SK-MEL-5 (cell line): ENCODE measurements around the gene FOXJ1. TPM values are rescaled to one million over a fixed set of nuclear protein-coding genes. Genes with fewer than 3 reads are reported as not detected.

Experiments used
- DNase-seq: peaks from one replicate; pipeline ENCODE4 v3.0.0-alpha.2; 2016; ENCODE audit warnings: low read depth, low spot score
- in situ Hi-C: cut with HindIII; loops from 2 replicates; pipeline ENCODE4 v1.10.0; 2016; ENCODE audit warnings: low sequenced_read_pairs, high pct_unique_total_duplicates, low pct_unique_long_range_greater_than_20kb
- small RNA-seq, 2 experiments: library from RNA; depleted of rRNA; stranded (forward); fragments of <200 nt; gene quantifications; one replicate each; pipeline ENCODE3, GENCODE V24; 2014
- total RNA-seq: library from RNA; depleted of rRNA; stranded (reverse); fragments of >200 nt; shearing (Covaris generic); gene quantifications from 2 replicates; pipeline ENCODE4 v1.2.3, GENCODE V29; 2014; rRNA removed

FOXJ1 gene
- total RNA-seq, 1 experiment from 2014 or later = not detected

DNA sequence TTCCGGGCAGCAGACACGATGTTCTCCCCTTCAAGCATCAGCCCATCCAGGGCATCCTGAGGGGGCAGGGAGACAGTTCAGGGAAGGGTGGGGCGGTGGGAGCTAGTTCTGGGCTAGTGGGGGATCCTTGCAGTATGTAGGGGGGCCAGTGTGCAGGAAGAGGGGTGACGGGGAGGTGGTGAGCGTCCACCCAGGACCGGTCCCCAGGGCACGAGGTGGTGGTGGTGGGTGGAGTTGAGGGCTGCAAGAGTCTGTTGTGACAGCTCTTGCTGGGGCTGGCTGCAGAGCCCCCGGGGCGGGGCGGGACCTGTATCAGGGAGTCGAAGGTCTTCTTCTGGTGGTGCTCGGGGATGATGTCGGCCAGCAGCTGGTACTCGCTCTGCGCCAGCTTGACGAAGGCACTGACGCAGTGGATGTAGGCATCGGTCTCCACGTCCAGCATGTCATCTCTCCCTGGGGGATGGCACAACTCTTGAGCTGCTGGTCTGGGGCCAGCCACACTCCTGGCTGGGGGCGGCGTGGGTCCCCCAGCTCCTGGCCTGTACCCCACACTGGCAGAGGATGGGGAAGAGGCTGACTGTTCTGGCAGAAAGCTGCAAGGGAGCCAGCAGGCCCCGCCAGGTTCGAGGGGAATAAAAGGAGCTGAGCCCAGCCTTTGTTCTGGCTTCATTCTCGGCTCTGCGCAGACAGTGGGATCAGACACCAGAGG is 52.0 kb downstream of the FOXJ1 start:
- no peak for DNase-seq
- in situ Hi-C loops = no loop called here

DNA sequence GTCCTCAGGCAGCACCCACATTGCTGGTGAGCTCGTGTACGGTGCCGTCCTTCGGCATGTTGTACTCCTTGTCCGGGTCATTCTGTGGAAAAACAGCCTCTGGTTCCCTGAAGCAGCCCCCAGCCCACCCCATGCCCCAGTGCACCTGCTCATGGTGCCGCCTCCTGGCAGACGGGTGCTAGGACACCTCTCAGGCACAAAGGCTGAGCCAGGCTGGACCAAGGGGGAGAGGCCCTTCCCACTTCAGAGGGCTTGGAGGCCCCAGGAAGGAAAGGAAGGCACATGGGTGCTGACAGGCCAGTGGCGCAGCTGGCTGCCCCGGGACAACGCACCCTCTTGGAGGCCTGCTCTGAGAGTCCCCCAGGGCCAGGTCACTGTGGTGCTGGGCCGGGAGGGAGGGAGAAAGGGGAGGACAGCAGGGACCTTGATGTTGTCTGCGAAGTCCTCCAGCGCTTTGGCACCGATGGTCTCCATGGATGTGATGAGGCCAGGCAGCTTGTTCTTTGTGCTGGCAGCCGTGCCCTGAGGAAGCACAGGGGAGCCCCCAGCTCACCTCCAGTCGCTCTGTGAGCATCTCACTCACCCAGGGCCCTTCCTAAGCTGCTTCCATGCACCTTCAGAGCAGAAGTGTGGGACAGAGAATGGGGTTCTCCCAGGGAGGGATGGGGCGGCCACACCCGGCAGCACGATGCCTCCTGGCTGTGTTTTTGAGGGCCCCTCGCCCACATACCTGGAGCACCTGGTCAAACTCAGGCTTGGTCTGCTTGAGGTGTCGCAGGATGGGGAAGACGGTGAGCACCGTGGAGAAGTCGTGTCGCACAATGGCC is 52.8 kb downstream of the FOXJ1 start:
- peak; percentile 47 for DNase-seq
- in situ Hi-C loops = no loop called here

GRCh38 chr17:76087531-76087930 is 53.5 kb downstream of the FOXJ1 start:
- no peak for DNase-seq
- in situ Hi-C loops = no loop called here

DNA sequence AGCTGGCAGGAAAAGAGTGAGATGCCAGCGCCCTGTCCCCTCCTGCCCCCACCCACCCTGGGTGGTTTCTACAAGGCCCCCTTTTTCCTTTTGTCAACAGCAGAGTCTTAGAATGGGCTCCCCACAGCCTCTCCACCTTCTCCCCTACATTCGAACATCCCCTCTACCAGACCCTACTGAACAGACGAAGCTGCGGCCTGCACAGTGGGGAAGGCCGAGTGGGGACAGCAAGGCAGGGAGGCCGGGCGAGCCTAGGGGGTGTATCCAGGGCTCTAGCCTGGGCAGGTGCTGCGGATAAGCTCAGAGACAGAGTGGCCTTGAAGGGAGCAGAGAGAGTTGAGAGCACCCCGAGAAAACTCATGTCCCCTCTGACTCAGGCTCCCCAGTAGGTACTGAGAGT is 54.7 kb downstream of the FOXJ1 start:
- in situ Hi-C loops = no loop called here
- DNase-seq = no peak

Small RNA genes lying within 50 kb of the gene (small RNA-seq; reads per million reads assigned to genes)
- gene MIR6868 = 0 reads per million in 2 experiments

Other genes starting within 250 kb of the FOXJ1 start
- 53.5 and 56.5 TPM in 2 replicates for gene TRIM65, start 244.3 kb downstream of the FOXJ1 start, total RNA-seq
- gene MRPL38, start 236.4 kb downstream of the FOXJ1 start, total RNA-seq = 47.6 and 57.4 TPM in 2 replicates
- gene FBF1, start 200.2 kb downstream of the FOXJ1 start, total RNA-seq = 17.6 and 24.8 TPM in 2 replicates
- 43.2 and 44.4 TPM in 2 replicates for gene ACOX1, start 162.1 kb downstream of the FOXJ1 start, total RNA-seq
- gene TEN1, start 162.0 kb downstream of the FOXJ1 start, total RNA-seq = 62.9 and 75.4 TPM in 2 replicates
- 3.1 and 4.3 TPM in 2 replicates for gene CDK3, start 140.4 kb downstream of the FOXJ1 start, total RNA-seq
- gene EVPL, start 113.9 kb downstream of the FOXJ1 start, total RNA-seq = 0.08 and 0.16 TPM in 2 replicates
- gene SRP68, start 68.7 kb downstream of the FOXJ1 start, total RNA-seq = 58.2 and 68.6 TPM in 2 replicates
- gene GALR2, start 66.5 kb downstream of the FOXJ1 start, total RNA-seq = 0.13 and 1.0 TPM in 2 replicates
- 0.53 and 0.74 TPM in 2 replicates for gene ZACN, start 62.1 kb downstream of the FOXJ1 start, total RNA-seq
- gene EXOC7, start 37.5 kb downstream of the FOXJ1 start, total RNA-seq = 126 and 145 TPM in 2 replicates
- gene RNF157, start 99.2 kb upstream of the FOXJ1 start, total RNA-seq = 28.1 and 33.9 TPM in 2 replicates
- 45.0 and 54.5 TPM in 2 replicates for gene UBALD2, start 124.1 kb upstream of the FOXJ1 start, total RNA-seq
- 2.4 and 2.7 TPM in 2 replicates for gene QRICH2, start 167.0 kb upstream of the FOXJ1 start, total RNA-seq
- gene PRPSAP1, start 212.7 kb upstream of the FOXJ1 start, total RNA-seq = 42.2 and 43.7 TPM in 2 replicates
- gene SPHK1, start 243.4 kb upstream of the FOXJ1 start, total RNA-seq = 60.4 and 60.5 TPM in 2 replicates